Effector memory CD4-positive, alpha-beta T cell (primary cell): ENCODE results near the gene SAXO1.

Source experiments
- DNase-seq, 3 donors: peaks; one replicate each; pipeline ENCODE4 v3.0.0-alpha.2; 2020
- H3K27ac ChIP-seq: 2 replicates; pipeline ENCODE4 v1.7.0; 2013; ENCODE audit warnings: mild to moderate bottlenecking, low read length, moderate library complexity; ENCODE audit not compliant: insufficient read depth, poor library complexity, severe bottlenecking
- H3K27me3 ChIP-seq: replicated peaks from 2 replicates; pipeline ENCODE4 v1.7.0; 2013; ENCODE audit warnings: mild to moderate bottlenecking, low read length; ENCODE audit not compliant: insufficient read depth, control insufficient read depth, poor library complexity, severe bottlenecking
- H3K36me3 ChIP-seq: 2 replicates; pipeline ENCODE4 v1.7.0; 2013; ENCODE audit warnings: mild to moderate bottlenecking, low read length, moderate library complexity; ENCODE audit not compliant: control insufficient read depth, insufficient read depth
- H3K4me1 ChIP-seq: 2 replicates; pipeline ENCODE4 v1.7.0; 2013; ENCODE audit warnings: low read length, mild to moderate bottlenecking; ENCODE audit not compliant: control insufficient read depth, insufficient read depth, poor library complexity, severe bottlenecking
- H3K4me3 ChIP-seq: 2 replicates; pipeline ENCODE4 v1.7.0; 2013; ENCODE audit warnings: low read length, low read depth, mild to moderate bottlenecking; ENCODE audit not compliant: insufficient read depth, poor library complexity, severe bottlenecking
- H3K9me3 ChIP-seq: 2 replicates; pipeline ENCODE4 v1.7.0; 2013; ENCODE audit warnings: mild to moderate bottlenecking, low read length, moderate library complexity; ENCODE audit not compliant: control insufficient read depth

Gene SAXO1

DNA sequence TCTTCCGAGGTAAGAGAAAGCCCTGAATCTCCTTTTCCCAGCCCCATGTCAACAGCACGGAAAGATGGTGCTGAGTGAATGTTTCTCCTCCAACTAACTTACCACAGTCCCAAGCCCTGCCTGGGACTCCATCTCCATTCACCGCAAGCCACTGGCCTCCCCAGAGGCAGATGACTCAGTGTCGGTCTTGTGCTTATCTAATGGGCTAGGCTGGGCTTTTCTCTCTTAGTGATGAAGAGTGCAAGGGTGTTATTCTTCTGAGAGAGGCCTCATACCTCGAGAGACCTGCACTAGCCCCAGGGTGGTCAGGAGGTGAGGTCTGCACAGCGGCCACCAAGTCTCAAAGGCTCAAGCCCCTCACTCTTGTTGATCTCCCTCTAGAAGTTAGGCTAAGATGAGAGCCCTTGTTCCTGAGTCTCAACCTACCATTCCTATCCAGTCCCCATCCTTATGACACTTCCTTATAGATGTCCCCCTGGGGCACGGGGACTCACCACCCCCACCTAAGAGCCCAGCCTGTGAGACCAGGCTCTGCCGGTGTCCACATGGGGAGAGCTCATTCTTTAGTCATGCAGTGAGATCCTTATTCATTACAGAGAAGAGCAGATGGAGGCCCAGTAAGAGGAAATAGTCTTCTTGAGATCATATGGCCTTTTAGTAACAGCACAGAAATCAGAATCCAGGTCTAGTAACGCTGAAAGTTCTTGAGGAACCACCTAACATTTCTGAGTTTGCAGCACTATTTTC is 127.0 kb downstream of the SAXO1 start:
- H3K4me1 ChIP-seq = no peaks in the 10 kb centered on the region
- DNase-seq = no peak
- no peak overlapping the region for H3K4me3 ChIP-seq
- no peak overlapping the region for H3K27ac ChIP-seq
- no peaks in the 10 kb centered on the region for H3K27me3 ChIP-seq
- no peaks in the 10 kb centered on the region for H3K36me3 ChIP-seq
- no peaks in the 10 kb centered on the region for H3K9me3 ChIP-seq

DNA sequence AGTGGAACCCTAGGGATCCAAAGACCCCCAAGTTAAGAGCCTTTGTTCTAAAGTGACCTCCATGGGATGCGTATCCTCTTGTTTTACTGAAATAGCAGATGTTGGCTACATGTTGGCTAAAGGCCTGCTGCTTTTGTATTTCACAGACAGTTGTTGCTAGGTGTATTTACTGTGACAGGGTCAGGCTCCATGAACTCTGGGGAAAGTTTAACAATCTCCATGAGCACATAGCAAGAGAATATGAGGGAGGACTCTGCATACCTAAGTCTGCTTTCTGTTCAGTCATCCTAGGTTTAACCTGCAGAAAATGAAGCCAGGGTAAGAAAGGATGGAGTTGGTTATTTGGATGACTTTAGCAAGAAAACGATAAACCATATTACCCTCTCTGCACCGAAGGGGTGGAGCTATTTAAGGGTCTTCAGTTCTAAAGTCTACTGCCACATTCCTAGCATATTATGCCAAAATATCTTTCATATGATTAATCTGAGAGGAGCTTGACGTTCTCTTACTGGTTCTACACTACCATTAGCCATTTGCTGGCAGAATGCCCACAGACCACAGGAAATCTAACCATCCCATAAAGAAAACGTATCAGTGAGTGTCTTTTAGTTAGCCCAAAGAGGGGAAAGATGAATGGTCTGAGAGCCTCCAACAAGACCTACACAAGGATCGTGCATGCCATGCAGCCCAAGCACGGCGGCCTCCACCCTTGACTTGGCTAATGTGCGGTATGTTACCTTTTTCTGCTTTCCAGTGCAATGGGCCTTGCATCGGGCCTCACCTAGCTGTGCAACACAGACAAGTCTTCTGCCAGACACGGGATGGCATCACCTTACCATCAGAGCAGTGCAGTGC is 127.8 kb downstream of the SAXO1 start:
- Histone ChIP-seq H3K4me3 (no peak overlapping the region), H3K27ac (no peak overlapping the region), H3K4me1 (no peaks in the 10 kb centered on the region), H3K27me3 (no peaks in the 10 kb centered on the region), H3K36me3 (no peaks in the 10 kb centered on the region), H3K9me3 (no peaks in the 10 kb centered on the region)
- DNase-seq = no peak

DNA sequence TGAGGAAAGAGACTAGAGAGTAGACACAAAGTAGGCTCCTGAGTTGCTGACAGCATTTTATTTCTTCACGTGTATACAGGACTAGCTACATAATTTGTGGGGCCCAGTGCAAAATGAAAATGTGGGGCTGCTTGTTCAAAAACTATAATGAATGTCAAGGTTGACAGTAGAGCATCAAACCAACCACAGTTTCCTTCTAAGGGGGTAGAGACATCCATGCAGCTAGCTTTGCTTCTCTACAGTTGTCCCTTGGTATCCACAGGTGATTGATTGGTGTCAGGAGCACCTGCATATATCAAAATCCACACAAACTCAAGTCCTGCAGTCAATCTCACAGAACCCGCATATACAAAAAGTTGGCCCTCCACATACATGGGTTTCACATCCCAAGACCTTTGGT is 129.6 kb downstream of the SAXO1 start:
- DNase-seq = no peak
- Histone ChIP-seq H3K9me3 (no peaks in the 10 kb centered on the region), H3K27ac (no peak overlapping the region), H3K27me3 (no peaks in the 10 kb centered on the region), H3K36me3 (no peaks in the 10 kb centered on the region), H3K4me3 (no peak overlapping the region), H3K4me1 (no peaks in the 10 kb centered on the region)

DNA sequence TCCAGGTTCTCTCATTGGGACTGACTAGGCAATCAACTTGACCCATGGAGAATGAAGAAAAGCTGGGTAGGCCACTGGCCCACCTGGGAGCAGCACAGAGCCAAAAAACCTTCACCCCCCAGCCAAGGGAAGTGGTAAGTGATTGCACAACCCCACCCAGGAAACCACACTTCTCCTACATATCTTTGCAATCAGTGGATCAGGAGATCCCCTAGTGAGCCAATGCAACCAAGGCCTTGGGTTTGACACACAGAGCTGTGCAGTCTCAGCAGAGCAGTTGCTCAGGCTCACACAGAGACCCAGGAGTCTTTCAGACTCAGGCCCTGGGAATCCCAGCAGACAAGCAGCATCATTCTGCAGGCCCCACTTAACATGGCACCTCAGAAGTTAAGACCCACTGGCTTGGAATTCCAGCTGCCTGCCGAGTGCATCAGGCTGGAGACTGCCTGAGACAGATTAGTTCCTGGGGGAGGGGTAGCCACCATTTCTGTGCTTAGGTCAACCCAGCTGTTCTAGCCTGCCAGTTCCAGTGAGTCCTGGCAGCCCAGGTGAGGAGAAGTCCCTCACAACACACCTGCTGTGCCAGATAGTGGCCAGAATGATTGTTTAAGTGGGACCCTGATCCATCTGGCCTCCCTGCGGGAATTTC is 136.4 kb downstream of the SAXO1 start:
- DNase-seq = no peak
- Histone ChIP-seq H3K27ac (no peak overlapping the region), H3K9me3 (no peaks in the 10 kb centered on the region), H3K36me3 (no peaks in the 10 kb centered on the region), H3K27me3 (no peaks in the 10 kb centered on the region), H3K4me1 (no peaks in the 10 kb centered on the region), H3K4me3 (no peak overlapping the region)

DNA sequence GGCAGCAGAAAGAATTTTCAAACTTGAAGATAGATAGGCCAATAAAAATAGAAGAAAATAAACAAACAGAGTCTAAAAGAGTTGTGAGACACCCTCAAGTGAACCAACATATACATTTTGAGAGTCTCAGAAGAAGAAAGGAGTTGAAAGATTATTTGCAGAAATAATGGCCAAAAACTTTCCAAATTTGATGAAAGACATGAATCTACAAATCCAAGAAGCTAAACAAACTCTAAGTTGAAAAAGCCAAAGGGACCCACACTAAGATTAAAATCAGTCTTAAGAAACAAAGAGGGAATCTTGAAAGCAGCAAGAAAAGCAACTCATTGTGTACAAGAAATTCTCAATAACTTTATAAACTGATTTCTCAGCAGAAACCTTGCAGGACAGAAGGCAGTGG is 137.0 kb downstream of the SAXO1 start:
- Histone ChIP-seq H3K4me1 (no peaks in the 10 kb centered on the region), H3K27ac (no peak overlapping the region), H3K27me3 (no peaks in the 10 kb centered on the region), H3K9me3 (no peaks in the 10 kb centered on the region), H3K36me3 (no peaks in the 10 kb centered on the region), H3K4me3 (no peak overlapping the region)
- DNase-seq = no peak

DNA sequence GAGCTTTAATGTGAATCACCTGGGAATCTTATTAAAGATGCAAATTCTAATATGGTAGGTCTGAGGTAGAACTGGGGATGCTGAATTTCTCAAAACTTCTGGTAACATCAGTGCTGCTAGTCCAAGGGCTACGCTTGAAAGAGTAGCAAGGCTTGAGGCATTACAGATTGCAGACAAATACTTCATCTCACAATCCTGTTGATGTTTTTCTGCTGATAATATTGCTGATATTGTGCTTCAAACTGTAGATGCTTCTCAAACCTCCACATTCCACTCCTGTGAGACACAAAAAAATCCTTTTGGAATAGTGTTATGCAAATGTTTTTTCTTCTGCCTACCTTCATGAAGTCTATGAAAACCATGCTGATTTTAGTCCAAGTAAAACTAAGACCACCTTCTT is 139.5 kb downstream of the SAXO1 start:
- no peaks in the 10 kb centered on the region for H3K9me3 ChIP-seq
- H3K27me3 ChIP-seq = no peaks in the 10 kb centered on the region
- H3K27ac ChIP-seq = no peak overlapping the region
- H3K36me3 ChIP-seq = no peaks in the 10 kb centered on the region
- no peak for DNase-seq
- no peaks in the 10 kb centered on the region for H3K4me1 ChIP-seq
- H3K4me3 ChIP-seq = no peak overlapping the region

DNA sequence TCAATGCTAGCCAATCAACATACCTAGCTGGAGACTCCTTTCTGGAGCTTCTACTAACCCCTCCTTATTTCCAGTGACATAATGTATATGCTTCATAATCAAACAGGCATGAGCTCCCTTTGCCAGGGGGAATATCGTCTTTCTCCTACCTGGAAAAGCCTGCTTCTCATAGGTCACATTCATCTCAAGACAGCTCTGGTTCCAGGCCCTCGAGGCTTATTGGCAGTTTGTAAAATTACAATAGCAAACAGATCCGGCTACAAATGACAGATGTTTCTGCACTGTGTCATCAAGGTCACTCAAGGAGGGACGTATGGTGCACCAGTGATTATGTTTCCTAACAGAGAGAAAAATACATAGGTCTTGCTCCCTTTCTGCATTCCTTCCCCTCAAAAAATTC is 140.0 kb downstream of the SAXO1 start:
- Histone ChIP-seq H3K27ac (no peak overlapping the region), H3K9me3 (no peaks in the 10 kb centered on the region), H3K4me1 (no peaks in the 10 kb centered on the region), H3K36me3 (no peaks in the 10 kb centered on the region), H3K27me3 (no peaks in the 10 kb centered on the region), H3K4me3 (no peak overlapping the region)
- DNase-seq = no peak

DNA sequence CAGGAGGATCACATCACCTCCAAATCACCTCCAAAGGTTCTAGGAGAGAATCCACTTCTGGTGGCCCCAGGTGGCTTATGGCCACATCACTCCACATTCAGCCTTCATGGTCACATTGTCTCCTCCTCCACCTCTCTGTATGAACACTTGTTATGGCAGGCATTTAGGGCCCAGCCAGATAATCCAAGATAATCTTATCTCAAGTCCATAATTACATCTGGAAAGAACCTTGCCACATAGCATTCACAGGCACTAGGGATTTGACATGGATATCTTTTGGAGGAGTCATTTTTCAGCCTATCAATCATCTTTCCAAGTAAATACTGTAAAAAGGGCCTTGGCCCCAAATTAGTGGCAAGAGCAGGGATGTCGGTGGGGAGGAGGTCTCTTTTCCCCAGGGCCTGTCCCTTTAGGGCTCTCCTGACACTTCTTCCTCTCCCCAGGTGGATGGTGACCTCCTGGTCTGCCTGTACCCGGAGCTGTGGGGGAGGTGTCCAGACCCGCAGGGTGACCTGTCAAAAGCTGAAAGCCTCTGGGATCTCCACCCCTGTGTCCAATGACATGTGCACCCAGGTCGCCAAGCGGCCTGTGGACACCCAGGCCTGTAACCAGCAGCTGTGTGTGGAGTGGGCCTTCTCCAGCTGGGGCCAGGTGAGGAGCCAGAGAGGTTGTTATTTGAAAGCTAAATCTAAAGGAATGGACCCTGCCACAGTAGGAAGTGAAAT is 140.9 kb downstream of the SAXO1 start:
- Histone ChIP-seq H3K9me3 (no peaks in the 10 kb centered on the region), H3K36me3 (no peaks in the 10 kb centered on the region), H3K27me3 (no peaks in the 10 kb centered on the region), H3K27ac (no peak overlapping the region), H3K4me3 (no peak overlapping the region), H3K4me1 (no peaks in the 10 kb centered on the region)
- no peak for DNase-seq

DNA sequence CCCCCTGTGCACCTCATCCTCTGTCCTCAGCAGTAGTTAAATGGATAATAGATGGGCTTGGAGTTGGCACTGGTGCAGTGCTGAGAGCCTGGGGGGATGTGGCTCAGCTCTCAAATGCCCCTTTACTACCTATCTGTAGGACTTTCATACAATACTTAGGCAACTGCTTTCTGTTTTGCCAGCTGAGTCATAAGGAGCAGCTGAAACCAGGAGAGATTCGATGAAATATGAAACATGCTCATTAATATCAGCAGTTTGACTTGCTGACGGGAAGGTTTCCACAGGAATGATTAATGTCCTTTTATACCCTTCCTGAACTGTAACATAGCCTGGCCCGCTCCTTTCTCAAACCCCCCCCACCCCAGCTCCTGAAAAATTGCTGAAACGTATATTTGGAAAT is 142.6 kb downstream of the SAXO1 start:
- Histone ChIP-seq H3K4me1 (no peaks in the 10 kb centered on the region), H3K27me3 (no peaks in the 10 kb centered on the region), H3K9me3 (no peaks in the 10 kb centered on the region), H3K4me3 (no peak overlapping the region), H3K27ac (no peak overlapping the region), H3K36me3 (no peaks in the 10 kb centered on the region)
- no peak for DNase-seq
